ENCODE measurements around the gene HOXC5. TPM values are rescaled to one million over a fixed set of nuclear protein-coding genes. Genes with fewer than 3 reads are reported as not detected.
A peak's percentile ranks its signal among the peaks of the same experiment; 100 is the strongest.

HOXC5 gene
- polyA plus RNA-seq, 10 donors, result 0.63 to 2.7 (median 1.8) TPM

GRCh38 chr12:54059668-54060067, 26.8 kb downstream of the HOXC5 start:
- DNase-seq, result peak in 1 of 3 donors; percentile 48

- DNase-seq, result no peak
Measured at GRCh38 chr12:54060174-54060974, 27.5 kb downstream of the HOXC5 start.

GRCh38 chr12:54060975-54061778, 28.3 kb downstream of the HOXC5 start:
- DNase-seq, result no peak

GRCh38 chr12:54065677-54066076, 32.8 kb downstream of the HOXC5 start:
- no peak for DNase-seq

- DNase-seq, result no peak
Measured at GRCh38 chr12:54066408-54066807, 33.6 kb downstream of the HOXC5 start.

GRCh38 chr12:54068418-54069070, 35.7 kb downstream of the HOXC5 start:
- no peak for DNase-seq

- no peak for DNase-seq
Measured at GRCh38 chr12:54071942-54072341, 39.1 kb downstream of the HOXC5 start.

GRCh38 chr12:54074308-54074707, 41.5 kb downstream of the HOXC5 start:
- DNase-seq, result no peak

GRCh38 chr12:54075409-54075808, 42.6 kb downstream of the HOXC5 start:
- no peak for DNase-seq

- no peak for DNase-seq
Measured at GRCh38 chr12:54075974-54076373, 43.1 kb downstream of the HOXC5 start.

- DNase-seq, result peak in 1 of 3 donors; percentile 44
Measured at GRCh38 chr12:54077843-54078242, 45.0 kb downstream of the HOXC5 start.

GRCh38 chr12:54079115-54079514, 46.3 kb downstream of the HOXC5 start:
- DNase-seq, result peak in 1 of 3 donors; percentile 49

GRCh38 chr12:54080008-54080924, 47.4 kb downstream of the HOXC5 start:
- DNase-seq, result peak in 1 of 3 donors; percentile 61

GRCh38 chr12:54081053-54081514, 48.2 kb downstream of the HOXC5 start:
- DNase-seq, result peak in 2 of 3 donors; percentile 37 to 73

- peak in 2 of 3 donors; percentile 38 to 68 for DNase-seq
Measured at GRCh38 chr12:54081581-54082396, 48.9 kb downstream of the HOXC5 start.

GRCh38 chr12:54082397-54082892, 49.6 kb downstream of the HOXC5 start:
- DNase-seq, result peak in 2 of 3 donors; percentile 49 to 80

Data from muscle of back (tissue), 11 donors.